Esophagus muscularis mucosa (tissue), 3 donors: Measurements from ENCODE around the gene INHBC.

Experiments
- CTCF ChIP-seq, 3 experiments: fragments of 200-600 bp in 2 of 3; fragments of 450-650 bp in 1 of 3; sonication (generic) in 2 of 3; IDR thresholded peaks; one replicate each; pipeline ENCODE4 v1.5.1; 2017 to 2019; ENCODE audit warnings: antibody characterized with exemption in 3 of 3, mild to moderate bottlenecking in 2 of 3, moderate library complexity in 1 of 3
- POLR2A ChIP-seq: fragments of 450-650 bp; IDR thresholded peaks from one replicate; pipeline ENCODE4 v1.6.1; 2017; ENCODE audit warnings: antibody characterized with exemption, moderate library complexity, mild to moderate bottlenecking, low read depth

DNA sequence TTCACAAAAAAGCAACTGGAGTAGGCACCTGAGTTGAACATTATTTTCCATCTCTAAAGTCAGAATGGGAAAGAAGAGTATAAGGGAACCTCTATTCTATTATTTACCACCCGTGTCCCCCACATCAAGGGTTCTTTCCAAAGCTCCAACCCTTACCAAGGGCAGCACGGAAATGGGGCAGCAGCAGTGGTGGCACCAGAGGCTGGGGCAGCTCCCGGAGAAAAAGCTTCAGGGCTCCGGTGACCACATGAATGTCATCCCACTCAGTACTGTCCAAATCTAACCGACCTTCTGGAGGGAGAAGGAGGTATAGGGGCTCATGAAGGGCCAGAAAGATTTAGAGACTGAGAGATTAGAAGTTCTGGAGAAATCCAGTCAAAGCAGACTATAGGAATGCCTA is 39.3 kb downstream of the INHBC start:
- no peak for TF ChIP-seq CTCF (IDR thresholded peaks at IDR 0.05)
- no peak for TF ChIP-seq POLR2A
